ENCODE results near the gene PIGP. TPM values are rescaled to one million over a fixed set of nuclear protein-coding genes. Genes with fewer than 3 reads are reported as not detected.

PIGP gene
- total and polyA plus RNA-seq, 9 of the 15 experiments (the other 6 are each of a cell fraction or from before 2014, with no cell fraction given), result 18.3 to 122 (median 35.6) TPM

GRCh38 chr21:37085726-37086125, 12.9 kb upstream of the PIGP start (continued):
- no peak for TF ChIP-seq PCBP2 (IDR thresholded peaks at IDR 0.05; ENCODE audit: low read depth, low read length, poor library complexity, severe bottlenecking)
- no peak for TF ChIP-seq ZNF174 (CRISPR knock-in tag; IDR thresholded peaks at IDR 0.05)
- TF ChIP-seq FOXP1 (CRISPR knock-in tag; IDR thresholded peaks at IDR 0.05), result no peak
- no peak for TF ChIP-seq MNT (conservative IDR thresholded peaks at IDR 0.05)
- TF ChIP-seq MED1 (CRISPR knock-in tag; IDR thresholded peaks at IDR 0.05; ENCODE audit: borderline replicate concordance), result no peak
- TF ChIP-seq DIDO1 (tag; IDR thresholded peaks at IDR 0.05; ENCODE audit: low read depth), result no peak
- TF ChIP-seq PREB (CRISPR knock-in tag; IDR thresholded peaks at IDR 0.05), result no peak
- TF ChIP-seq RFX5 (IDR thresholded peaks at IDR 0.05; ENCODE audit: low read depth, low read length), result no peak
- TF ChIP-seq EHMT2 (IDR thresholded peaks at IDR 0.05), result peak; percentile 50; the same call in 1 of the 2 replicates
- no peak for TF ChIP-seq TEAD2 (tag; IDR thresholded peaks at IDR 0.05)
- TF ChIP-seq COPS2 (conservative IDR thresholded peaks at IDR 0.05), result no peak
- no peak for TF ChIP-seq ZNF224 (CRISPR knock-in tag; IDR thresholded peaks at IDR 0.05)
- no peak for TF ChIP-seq SFPQ (IDR thresholded peaks at IDR 0.05; ENCODE audit: low read depth, low read length)
- 0 out of 2 replicates have a peak, but pooled peaks have one; percentile 50 for TF ChIP-seq CC2D1A (IDR thresholded peaks at IDR 0.05)
- TF ChIP-seq BCOR (IDR thresholded peaks at IDR 0.05), result 0 out of 2 replicates have a peak, but pooled peaks have one; percentile 40
- no peak for TF ChIP-seq TBL1XR1 (IDR thresholded peaks at IDR 0.05; ENCODE audit: low read length in 2 of 2)
- TF ChIP-seq RBM34 (IDR thresholded peaks at IDR 0.05; ENCODE audit: borderline replicate concordance, insufficient read depth, low read length), result no peak
- TF ChIP-seq KLF1 (tag; IDR thresholded peaks at IDR 0.05), result no peak
- TF ChIP-seq ZNF316 (IDR thresholded peaks at IDR 0.05), result no peak
- no peak for TF ChIP-seq AFF4 (CRISPR knock-in tag; IDR thresholded peaks at IDR 0.05)
- TF ChIP-seq TCF7L2 (IDR thresholded peaks at IDR 0.05; ENCODE audit: low read depth, low read length), result no peak
- no peak for TF ChIP-seq CBX2 (IDR thresholded peaks at IDR 0.05; ENCODE audit: insufficient read depth, low read length, poor library complexity, severe bottlenecking)

Measured in K562 (cell line).